HG03469 (cell line): Measurements from ENCODE around the gene AHRR.
"Not testable (repeated sequence)": the region's sequence is repeated elsewhere in the genome, so short reads cannot be mapped to it uniquely, and the experiment has no call there.

Experiments used
- ATAC-seq: cut with Tn5 transposase; IDR thresholded peaks from one replicate; pipeline ENCODE4 v1.9.1; 2021; ENCODE audit warnings: mild to moderate bottlenecking, moderate library complexity, moderate number of reproducible peaks; ENCODE audit not compliant: unreplicated experiment

The AHRR gene

DNA sequence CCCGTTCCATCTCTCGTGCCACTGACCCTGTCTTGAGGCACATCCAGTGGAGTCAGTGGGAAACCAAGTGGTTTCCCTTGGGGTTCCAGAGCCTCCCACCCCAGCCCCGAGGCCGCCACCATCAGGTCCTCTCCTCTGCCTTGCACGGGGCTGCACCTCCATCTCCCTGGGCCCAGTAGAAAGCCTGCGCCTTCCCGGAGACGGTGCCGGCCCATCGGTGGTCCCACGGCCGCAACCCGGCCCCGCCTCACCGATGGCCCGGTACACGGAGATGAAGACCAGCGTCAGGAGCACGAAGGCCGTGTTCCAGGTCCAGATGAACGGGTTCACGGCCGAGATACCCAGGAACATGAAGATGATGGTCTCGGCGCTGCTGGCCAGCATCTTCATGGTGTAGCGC, 161.5 kb downstream of the AHRR start:
- no peak for ATAC-seq

DNA sequence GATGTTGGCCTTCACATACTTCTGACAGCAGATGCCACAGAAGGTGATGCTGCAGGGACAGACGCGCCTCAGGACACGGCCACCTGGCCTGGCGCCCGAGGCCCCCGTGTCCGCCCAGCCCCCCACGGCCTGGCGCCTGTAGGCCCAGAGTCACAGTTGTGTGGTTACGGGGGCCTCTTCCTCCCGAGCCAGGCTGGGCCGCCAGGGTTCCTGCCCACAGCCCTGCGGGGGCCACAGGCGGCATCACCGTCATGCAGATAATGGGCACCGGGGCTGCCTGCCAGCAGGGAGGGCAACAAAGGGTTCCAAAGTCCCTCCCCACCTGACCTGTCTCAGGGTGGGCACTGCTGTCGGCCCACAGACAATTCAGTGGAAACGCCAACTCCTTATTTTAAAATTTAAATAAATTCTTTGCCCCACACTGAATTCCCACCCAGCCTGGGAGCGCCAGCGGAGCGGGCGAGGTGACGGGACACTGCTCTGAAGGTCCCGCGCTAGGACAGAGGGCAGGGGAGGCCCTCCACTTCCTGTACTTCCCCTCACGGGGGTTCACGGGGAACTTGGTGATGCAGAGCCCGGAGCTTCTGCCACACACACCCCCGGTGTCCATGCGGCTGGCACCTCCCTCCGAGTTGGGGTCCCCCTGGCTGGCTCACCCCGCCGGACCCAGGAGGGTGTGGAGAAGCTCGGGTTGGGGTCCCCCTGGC, 162.1 kb downstream of the AHRR start:
- ATAC-seq: no peak

GRCh38 chr5:484556-484955, 163.0 kb downstream of the AHRR start:
- ATAC-seq: no peak

GRCh38 chr5:485113-485945, 163.8 kb downstream of the AHRR start:
- no peak for ATAC-seq

- ATAC-seq: no peak
Observed at GRCh38 chr5:485946-486491, 164.5 kb downstream of the AHRR start.

GRCh38 chr5:486597-486996, 165.1 kb downstream of the AHRR start:
- not testable (repeated sequence) for ATAC-seq
